Dermis blood vessel endothelial cell (primary cell): ENCODE measurements around the gene ARID1B. TPM values are rescaled to one million over a fixed set of nuclear protein-coding genes. Genes with fewer than 3 reads are reported as not detected.

ENCODE experiments used
- DNase-seq: peaks from one replicate; pipeline ENCODE4 v3.0.0; 2010
- total RNA-seq: library from RNA; depleted of rRNA; stranded (reverse); fragments of >200 nt; gene quantifications from 2 replicates; pipeline ENCODE4 v1.2.3, GENCODE V29; 2014

ARID1B gene
- total RNA-seq, 1 donor from 2014 or later = 37.8 TPM

GRCh38 chr6:157107915-157108651 is 330.9 kb downstream of the ARID1B start:
- DNase-seq = peak; percentile 80

- DNase-seq = no peak
Observed at GRCh38 chr6:157108923-157109322, 331.7 kb downstream of the ARID1B start.

GRCh38 chr6:157110607-157111006 is 333.4 kb downstream of the ARID1B start:
- DNase-seq = no peak

GRCh38 chr6:157113389-157113788 is 336.2 kb downstream of the ARID1B start:
- no peak for DNase-seq

- DNase-seq = no peak
Observed at GRCh38 chr6:157116426-157116825, 339.2 kb downstream of the ARID1B start.

- no peak for DNase-seq
Observed at GRCh38 chr6:157117431-157118095, 340.4 kb downstream of the ARID1B start.

- DNase-seq = no peak
Observed at GRCh38 chr6:157119502-157120027, 342.4 kb downstream of the ARID1B start.

GRCh38 chr6:157120534-157121232 is 343.5 kb downstream of the ARID1B start:
- no peak for DNase-seq

- DNase-seq = no peak
Observed at GRCh38 chr6:157121897-157122296, 344.7 kb downstream of the ARID1B start.

GRCh38 chr6:157123234-157123633 is 346.1 kb downstream of the ARID1B start:
- no peak for DNase-seq

- no peak for DNase-seq
Observed at GRCh38 chr6:157124485-157125254, 347.5 kb downstream of the ARID1B start.

- no peak for DNase-seq
Observed at GRCh38 chr6:157125531-157125930, 348.4 kb downstream of the ARID1B start.

- no peak for DNase-seq
Observed at GRCh38 chr6:157126183-157127098, 349.3 kb downstream of the ARID1B start.

GRCh38 chr6:157128235-157128775 is 351.1 kb downstream of the ARID1B start:
- no peak for DNase-seq

- no peak for DNase-seq
Observed at GRCh38 chr6:157131250-157131649, 354.1 kb downstream of the ARID1B start.

- DNase-seq = peak; percentile 17
Observed at GRCh38 chr6:157133856-157134255, 356.7 kb downstream of the ARID1B start.

GRCh38 chr6:157134402-157135047 is 357.3 kb downstream of the ARID1B start:
- DNase-seq = peak; percentile 17

- DNase-seq = no peak
Observed at GRCh38 chr6:157135691-157136090, 358.5 kb downstream of the ARID1B start.

- no peak for DNase-seq
Observed at GRCh38 chr6:157137501-157137900, 360.3 kb downstream of the ARID1B start.

- peak; percentile 32 for DNase-seq
Observed at GRCh38 chr6:157139054-157139708, 362.0 kb downstream of the ARID1B start.
